GM19043 (cell line): ENCODE data around the gene FUT8.
"Not testable (repeated sequence)": the region's sequence is repeated elsewhere in the genome, so short reads cannot be mapped to it uniquely, and the experiment has no call there.

Experiments
- ATAC-seq: cut with Tn5 transposase; IDR thresholded peaks from one replicate; pipeline ENCODE4 v1.9.1; 2021; ENCODE audit warnings: low read depth; ENCODE audit not compliant: unreplicated experiment

FUT8 gene

DNA sequence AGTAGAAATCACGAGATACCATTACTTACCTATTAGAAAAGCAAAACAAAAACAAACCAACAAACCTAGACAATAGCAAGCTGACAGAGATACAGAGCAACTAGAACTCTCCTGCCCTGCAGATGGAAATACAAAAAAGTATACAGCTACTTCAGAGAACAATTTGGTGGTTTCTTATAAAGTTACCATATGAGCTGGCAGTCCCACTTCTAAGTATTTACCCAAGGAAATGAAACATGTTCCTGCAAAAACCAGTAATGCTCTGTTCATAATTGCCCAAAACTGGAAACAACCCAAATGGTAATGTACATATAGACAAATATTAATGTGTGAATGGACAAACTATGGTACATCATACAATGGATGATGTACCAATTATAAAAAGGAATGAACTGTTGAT is 31.7 kb downstream of the FUT8 start:
- no peak for ATAC-seq

DNA sequence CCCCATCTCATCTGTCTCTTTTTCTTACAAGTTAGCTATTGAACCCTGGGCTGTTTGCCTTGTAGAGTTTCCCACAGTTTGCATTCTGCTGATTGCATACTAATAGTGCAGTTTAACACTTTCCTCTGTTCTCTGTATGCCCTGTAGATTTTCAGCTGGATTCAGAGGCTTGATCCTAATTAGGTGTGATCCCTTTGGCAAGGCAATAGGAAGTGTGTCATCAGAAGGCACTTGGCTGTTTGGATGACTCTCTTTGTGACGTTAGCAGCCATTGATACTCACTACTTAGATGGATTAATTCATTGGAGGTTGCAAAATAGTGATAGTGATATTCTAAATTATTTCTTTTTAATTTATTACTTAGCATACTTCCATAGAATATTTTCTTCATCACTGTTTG is 33.6 kb downstream of the FUT8 start:
- no peak for ATAC-seq

DNA sequence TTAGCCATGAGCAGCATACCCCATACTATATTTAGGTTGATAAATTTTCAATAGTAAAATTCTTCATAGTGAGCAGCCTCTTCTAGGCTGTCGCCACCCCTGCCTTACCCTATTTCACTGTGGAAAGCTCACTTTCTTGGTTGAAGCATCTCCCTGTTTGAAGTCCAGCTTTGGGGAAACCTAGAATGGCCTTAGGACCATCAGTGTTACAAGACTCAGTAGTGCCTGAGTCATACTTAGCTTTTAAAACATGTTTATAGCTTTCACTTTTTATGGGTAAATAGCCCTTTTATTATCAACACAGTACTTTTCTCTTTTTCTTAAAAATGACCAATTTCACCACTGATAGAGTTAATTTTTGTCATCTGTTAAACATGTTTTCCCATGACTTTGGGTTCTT is 37.1 kb downstream of the FUT8 start:
- ATAC-seq, result no peak

DNA sequence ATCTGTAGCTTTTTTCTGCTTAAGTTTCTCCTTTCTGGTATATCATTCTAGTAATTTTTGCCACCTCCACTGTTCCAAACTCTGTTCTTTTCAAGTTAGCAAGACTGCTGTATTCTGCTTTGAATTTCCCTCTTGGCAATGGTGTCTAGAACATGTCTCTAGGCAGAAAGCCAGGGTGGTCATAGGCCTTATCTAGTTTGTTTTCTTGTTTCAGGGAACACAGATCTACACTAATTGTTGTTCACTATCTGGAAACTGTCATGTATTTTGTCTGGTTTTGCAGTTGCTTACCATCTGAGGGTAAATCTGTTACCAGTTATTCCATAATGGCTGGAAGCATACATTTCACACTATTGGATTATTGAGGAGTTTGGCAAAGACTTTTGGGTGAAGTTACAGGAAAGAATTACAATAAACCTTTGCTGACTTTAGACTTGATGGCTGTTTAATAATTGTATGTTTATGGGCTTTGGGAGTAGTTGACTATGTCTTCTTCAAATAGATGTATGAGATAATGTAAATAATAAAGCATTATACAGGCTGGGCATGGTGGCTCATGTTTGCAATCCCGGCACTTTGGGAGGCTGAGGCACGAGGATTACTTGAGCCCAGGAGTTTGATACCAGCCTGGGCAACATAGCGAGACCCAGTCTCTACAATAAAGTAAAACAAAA is 41.4 kb downstream of the FUT8 start:
- no peak for ATAC-seq

DNA sequence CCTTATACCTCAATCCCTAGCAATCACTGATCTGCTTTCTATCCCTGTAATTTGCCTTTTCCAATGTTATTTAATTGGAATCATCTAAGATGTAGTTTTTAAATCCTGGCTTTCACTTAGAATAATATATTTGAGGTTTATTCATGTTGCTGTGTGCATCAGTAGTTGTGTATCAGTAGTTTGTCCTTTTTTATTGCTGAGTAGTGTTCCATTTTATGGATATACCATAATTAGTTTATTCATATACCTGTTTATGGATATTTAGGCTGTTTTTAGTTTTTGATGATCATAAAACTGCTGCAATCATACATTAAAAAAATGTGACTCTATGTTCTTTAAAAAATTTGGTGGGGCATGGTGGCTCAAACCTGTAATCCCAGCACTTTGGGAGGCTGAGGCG is 43.7 kb downstream of the FUT8 start:
- no peak for ATAC-seq

DNA sequence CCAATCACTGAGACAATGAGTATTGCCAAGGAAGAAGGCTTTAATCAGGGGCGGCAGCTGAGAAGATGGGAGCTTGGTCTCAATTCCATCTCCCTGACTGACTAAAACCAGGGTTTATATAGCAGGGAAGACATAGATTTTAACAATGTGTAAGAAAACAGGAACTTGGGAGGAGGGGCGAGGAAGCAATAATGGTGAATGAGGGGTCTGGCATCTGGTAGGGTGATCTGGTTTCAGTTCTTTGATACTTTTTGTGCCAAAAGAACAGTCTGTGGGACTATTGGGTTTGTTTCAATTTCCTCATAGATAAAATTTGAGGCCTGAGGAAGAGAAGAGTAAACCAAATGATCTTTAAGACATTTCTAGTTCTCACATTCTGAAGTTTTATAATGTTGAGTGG is 49.2 kb downstream of the FUT8 start:
- ATAC-seq, result no peak

DNA sequence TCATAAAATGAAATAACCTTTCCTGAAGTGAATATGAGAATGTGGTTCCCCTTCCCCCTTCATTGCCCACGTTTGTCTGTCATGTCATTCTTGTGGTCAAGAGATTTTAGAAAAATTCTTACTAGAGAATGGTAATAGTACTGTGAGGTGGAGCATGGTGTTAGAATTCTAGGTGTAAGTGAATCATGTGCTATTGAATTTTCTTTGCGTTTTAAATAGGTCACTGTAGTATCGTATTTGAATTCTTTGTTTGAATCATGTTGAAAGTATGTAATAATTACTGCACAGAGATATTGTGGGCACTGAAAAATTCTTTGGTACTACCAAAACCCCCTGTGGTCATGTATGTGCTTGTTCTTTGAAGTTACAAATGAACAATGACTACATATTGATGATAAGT is 49.9 kb downstream of the FUT8 start:
- peak; percentile 56 for ATAC-seq

DNA sequence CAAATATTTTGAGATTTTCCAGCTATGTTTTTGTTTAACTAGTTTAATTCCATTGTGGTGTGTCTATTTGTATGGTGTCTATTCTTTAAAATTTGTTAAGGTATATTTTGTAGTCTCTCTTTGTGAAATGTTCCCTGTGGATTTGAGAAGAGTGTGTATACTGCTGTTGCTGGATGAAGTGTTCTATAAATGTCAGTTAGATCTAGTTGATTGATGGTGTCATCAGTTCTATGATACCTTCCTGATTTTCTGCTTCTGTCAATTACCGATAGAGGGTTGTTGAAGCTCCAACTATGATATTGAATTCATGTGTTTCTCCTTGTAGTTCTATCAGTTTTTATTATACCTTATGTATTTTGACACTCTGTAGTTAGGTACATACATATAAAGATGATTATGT is 53.1 kb downstream of the FUT8 start:
- ATAC-seq, result no peak

DNA sequence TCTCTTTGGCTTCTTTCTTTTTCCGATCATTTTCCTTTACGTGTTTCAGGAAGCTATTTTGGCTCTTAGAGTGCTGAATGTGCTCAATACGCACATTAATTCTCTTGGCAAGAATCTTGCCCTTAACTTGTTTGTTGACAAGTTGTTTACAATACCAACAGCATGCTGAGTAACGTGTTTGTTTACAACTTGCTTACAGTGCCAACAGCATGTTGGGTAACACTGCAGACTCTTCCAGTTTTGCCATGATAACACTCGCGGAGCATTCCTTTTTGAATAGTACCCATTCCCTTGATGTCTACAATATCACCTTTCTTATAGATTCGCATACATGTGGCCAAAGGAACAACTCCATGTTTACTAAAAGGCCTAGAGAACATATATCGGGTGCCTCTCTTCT is 55.4 kb downstream of the FUT8 start:
- ATAC-seq, result not testable (repeated sequence)

DNA sequence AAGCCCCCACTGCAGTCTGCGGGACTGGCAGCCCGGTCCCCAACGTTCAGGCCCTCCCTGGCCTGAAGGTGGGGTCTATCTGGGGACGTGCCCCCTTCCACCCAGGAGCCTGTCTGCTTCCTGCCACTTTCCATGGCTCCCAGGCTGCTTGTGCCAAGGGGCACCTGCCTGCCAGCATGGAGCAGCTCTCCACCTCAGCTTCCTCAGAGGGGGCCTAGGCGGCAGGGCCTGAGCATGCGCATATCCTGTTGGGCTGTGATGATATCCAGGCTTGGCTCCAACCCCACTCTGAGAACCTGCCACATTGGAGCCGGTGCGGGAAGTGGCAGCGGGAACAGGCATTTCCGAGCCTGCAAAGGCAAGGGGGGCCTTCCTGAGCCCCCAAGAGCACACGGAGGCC is 57.4 kb downstream of the FUT8 start:
- no peak for ATAC-seq

DNA sequence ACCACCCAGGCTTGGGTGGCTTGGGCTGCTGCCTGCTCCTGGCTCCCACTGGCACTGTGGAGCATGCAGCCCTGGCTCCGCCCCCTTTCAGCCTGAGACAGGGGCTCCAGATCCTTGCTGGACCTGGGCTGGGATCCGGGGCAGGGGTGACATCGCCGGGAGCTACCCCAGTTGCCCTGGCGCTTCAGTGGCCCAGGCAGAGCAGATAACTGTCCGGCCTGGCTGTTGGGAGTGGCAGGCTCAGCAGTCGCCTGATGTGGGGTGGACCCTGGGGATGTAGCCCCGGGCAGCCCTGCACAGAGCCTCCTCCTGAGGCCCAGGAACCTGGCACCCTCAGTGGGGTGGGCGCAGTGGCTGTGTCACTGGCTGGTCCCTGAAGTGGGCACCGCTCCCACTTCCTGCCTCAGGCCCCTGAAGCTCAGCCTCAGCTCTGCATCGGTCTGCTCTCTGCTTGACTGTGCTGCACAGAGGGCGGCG is 57.9 kb downstream of the FUT8 start:
- no peak for ATAC-seq

DNA sequence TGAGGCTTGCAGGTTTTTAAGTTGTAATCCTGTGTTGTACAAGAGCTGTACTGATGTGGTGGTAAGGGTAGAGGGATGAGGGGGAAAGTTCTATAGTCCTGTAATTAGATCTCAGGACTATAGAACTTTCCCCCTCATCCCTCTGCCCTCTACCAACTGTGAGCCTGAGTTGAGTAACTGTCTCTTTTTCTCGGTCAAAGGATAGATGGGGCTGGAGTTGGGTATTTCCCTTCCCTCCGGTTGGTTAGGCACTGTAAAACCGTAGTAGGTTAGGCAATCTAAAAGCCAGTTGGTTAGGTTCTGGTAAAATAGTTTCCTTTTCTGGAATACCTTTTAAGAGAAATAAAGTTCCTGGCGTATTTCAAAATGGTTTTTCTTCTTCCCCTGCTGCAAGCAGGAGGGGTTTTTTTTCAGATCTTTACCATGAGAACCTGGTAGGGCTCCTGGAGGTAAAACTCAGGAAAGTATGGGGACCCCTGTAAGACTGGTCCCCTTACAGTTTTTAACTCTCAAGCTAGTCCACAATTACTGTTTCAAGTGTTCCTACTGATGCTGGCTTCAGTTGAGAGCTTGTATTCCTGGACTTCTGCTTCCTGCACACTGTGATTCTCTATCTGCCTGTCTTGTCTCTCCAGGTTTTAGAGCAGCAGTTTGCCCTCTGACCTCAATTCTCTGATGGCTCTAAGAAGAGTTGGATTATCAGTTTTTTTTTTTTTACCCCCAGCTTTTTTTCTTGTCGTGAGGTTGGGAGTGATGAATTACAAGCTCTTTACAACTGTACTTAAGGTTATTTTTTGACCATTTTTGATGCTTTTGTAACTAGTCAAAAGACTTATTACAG is 58.7 kb downstream of the FUT8 start:
- peak; percentile 72 for ATAC-seq

DNA sequence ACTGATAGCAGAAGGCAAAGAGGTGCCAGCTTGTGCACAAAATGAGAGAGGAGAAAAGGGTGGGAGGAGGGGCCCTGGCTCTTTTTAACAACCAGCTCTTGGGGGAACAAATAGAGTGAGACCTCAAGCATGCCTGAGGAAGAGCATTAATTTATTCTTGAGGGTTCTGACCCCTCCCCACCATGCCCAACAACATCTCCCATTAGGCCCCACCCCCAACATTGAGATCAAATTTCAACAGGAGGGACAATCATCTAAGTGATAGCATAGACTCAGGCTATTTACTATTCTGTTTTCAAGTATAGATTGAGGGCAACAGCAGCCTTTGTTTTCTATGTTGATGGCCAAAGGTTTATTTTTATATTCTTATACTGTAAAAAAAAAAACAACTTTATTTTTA is 59.7 kb downstream of the FUT8 start:
- ATAC-seq, result no peak

DNA sequence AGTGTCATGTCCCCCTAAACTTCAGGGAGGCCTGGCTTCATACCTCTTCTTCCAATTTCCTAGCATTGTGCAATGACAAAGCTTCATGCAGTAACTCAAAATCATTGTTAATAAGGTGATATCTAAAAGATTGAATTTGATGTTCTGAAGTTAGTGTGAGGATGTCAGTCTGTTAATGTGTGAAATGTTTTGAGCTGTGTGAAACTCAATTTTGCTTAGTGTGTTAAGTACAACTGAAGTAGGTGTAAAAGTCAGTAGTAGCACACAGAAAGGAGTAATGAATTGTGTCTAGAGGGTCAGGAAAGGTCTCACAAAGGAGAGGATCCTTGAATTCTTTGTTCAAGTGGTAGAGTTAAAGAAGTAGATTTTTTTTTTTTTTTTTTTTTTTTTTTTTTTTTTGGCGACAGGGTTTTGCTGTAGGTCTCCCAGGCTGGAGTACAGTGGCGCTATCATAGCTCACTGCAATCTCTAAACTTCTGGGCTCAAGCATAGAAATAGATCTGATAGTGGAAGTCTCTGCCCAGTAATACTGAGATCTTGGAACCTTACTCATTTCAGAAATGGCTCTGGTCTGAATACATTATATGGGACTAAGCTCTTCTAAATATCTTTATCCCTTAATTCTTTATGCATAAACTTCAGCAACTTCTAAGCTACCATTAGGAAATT is 63.9 kb downstream of the FUT8 start:
- ATAC-seq, result peak; percentile 78

DNA sequence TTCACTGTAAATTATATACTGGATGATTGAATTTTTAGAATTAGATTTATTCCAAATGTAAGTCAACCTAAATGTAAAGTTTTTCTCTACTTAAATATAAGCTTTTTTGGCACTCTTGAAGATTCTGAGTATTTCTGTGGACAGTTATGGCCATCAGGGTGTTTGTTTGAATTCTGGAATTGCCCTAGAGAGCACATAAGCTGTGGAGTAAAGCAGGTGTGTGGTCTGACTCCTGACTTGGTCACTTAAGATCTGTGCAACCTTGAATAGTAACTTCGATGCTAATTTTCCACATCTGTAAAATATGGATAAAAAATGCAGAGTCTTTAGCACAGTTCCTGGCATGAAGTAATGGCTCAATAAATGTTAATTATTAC is 64.4 kb downstream of the FUT8 start:
- no peak for ATAC-seq

DNA sequence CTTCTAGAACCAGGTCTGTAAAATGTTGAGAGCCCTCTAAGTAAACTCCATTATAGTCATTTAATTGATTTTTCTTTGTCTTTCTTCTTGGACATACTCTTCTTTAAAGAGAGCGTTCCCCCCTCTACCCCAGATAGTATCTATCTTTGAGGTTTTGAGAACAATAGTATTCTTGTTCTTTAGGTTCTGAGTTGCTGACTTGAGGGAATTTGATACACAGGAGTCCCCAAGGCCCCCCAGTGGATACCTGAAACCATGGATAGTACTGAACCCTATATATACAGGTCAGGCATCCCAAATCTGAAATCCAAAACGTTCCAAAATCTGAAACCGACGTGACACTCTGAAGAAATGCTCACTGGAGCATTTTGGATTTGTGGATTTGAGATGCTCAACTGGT is 65.5 kb downstream of the FUT8 start:
- ATAC-seq, result no peak

DNA sequence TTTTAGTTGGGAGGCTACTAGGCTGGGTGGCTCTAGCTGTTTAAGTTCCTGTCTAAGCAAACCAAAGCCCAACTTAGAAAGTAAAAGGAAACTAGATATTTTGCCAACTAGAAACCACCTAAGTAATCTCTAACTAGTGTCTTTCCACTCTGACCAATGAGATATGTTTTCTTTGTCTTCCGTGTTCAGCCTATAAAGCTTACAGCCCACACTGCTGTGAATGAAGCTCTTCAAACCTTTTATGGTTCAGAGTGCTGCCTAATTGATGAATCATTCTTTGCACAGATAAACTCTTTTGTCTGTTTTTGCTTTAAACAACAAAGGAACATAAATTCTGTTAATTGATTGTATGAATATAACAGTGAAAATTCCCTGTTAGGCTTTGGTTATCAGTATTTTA is 66.1 kb downstream of the FUT8 start:
- ATAC-seq, result no peak

DNA sequence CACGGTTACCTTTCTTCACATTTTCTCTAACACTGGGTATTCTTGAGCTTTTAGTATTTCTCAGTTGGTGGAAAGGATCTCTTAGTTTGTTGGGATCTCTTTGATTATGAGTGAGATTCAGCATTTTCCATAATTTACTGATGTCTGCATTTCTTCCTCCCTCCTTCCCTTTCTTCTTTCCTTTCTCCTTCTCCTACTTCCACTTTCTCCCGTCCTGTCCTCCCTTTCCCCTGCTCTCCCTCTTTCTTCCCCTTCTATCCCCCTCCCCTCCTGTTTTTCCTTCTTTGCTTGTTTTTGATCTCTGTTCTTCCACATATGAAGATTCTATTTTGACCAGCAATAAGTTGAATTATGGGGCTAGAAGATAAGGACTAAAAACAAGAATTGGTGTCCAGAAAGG is 66.9 kb downstream of the FUT8 start:
- no peak for ATAC-seq

DNA sequence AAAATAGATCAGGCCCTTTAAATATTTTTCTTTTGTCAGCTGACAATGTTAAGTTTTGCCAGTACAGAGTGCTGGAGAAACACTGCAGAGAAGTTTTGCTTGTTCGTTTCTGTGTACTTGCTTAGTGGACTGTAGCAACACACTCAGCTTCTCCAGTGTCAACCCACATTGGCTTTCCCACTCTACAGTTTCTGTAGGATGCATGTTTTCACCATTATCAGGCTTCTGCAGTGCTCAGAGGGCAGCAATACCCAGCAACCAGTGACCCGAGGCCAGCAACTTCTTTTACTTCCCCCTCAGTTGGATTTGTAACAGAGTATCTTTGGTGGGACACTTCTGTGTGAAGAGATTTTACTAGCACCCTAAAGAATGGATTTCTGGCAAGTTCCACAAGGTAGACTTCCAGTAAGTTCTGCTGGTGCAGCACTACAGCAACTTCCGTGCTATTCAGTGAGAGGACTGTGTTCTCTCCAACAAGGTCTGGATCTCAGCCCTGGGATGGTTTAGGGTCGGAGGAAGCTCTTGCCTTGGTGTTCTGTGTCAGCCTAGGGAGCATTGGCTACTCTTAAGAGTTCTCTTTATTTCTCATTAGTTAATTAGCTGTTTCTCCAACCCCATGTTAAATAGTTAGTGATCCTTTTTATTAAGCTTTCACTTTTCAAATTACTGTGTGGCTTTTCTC is 70.4 kb downstream of the FUT8 start:
- no peak for ATAC-seq

DNA sequence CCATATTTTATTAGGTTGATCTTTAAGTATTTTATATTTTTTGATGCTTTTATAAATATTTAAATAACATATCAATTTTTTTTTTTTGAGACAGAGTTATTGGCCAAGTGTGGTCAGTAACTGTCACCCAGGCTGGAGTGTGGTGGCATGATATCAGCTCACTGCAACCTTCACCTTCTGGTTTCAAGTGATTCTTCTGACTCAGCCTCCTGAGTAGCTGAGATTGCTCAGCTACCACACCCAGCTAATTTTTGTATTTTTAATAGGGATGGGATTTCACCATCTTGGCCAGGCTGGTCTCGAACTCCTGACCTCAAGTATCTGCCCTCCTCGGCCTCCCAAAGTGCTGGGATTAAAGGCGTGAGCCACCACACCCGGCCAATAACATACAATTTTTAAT is 71.1 kb downstream of the FUT8 start:
- no peak for ATAC-seq

DNA sequence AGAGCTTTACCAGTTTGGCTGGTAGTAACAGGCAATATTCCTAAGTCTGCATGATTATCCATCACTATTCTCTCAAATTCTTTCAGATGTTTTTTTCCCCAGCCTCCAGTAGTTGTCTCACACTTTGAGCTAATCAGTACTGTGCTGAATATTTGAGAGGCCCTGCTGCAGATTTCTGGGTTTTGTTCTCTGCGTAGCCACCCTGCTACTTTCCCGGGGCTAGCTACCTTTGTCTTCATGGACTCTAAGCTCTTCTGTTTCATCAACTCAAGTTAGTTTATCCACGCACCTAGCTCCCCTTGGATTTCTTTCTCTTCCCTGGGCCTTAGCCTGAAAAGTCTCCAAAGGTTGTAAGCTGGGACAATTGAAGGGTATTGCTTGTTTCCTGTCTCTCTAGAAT is 73.0 kb downstream of the FUT8 start:
- no peak for ATAC-seq
